HS-5 (cell line): ENCODE measurements around the gene MAP7.
A peak's percentile ranks its signal among the peaks of the same experiment; 100 is the strongest.
"Not testable (repeated sequence)": the region's sequence is repeated elsewhere in the genome, so short reads cannot be mapped to it uniquely, and the experiment has no call there.

Experiments
- DNase-seq: peaks from one replicate; pipeline ENCODE4 v3.0.0-alpha.2; 2012; ENCODE audit warnings: low read depth

The MAP7 gene

DNA sequence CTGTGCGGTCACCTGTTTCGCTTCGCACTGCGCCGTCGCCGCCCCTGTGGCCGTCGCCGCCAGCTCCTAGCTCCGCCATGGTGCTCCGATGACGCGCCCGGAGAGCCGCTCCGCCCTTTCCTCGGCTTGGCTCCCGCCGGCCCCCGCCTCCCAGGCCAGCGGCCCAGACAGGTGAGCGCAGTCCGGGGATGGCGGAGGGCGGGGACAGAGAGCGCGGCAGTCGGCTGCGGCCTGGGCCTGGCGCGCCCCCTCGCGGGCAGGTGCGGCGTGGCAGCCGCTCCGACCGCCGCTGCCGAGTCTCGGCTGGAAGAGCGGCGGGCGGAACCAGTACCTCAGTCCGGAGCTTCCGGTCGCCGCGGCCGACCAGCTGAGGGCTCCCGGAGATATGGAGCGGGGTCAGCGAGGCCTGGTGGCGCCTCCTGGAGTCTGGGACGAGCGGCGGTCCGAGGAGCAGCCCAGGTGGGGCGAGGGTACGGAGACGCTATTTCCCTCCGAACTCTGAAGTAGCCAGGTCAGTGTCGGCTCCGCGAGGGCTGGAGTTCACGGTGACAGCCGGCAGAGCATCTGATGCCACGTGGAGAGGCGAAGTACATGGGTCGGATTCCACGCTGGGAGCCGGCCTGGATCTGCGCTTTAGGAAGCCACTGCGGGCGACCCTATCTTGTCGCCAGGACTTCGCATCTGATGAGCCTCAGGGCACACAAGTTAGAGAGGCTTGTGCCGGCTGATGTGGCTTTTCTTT, at the start of gene MAP7:
MAP7 (minus strand) TSS at position 93 of the 742 bp plus-strand sequence; CDS start at position 79, 14 bp downstream.
- DNase-seq = no peak

DNA sequence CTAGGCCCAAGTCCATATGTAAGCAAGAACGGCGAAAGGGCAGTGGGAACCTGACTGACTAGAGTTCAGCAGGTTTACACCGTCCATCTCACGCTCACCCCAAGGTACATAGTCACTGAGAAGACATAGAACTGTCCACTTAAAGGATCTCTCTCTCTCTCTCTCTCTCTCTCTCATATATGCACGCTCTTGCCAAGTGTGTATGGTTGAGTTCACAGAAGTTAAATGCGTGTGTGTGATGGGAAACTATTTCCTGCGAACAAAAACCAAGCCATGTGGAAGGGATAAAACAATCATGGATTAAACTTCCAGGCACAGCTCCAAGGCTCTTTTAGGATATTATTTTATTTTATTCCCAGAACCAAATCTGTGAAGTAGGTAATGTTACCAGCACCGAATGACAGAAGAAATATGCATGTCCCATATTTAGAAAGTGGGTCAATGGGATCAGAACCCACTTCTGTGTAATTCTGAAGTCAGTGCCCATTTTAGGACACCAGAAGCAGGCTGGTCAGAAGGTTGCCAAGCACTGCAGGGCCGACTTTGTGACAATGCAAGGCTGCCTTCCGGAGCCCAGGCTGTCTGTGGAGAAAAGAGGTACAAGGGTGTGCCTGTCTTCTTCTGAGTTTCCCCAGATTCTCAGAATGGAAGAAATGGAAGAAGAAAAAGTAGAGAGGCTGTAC, 49.2 kb upstream of the MAP7 start:
- no peak for DNase-seq

DNA sequence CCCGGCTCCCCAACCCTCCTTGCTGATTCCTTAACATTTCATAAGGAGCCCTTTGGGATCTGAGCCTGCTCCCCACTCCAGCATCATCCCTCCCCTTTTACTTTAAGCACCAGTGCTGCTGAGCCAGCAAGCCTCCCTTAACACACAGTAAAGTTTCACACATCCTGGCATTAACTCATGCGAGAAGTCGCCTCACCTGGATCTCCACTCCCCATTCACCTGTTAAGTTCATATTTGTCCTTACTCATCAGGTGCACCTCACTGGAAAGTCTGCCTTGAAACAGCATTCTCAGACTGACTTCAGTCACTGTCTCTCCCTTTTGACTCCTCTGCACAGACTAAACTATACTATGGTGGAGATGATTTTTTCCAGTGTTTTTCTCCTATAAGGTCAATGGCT, 47.8 kb upstream of the MAP7 start:
- DNase-seq = no peak

DNA sequence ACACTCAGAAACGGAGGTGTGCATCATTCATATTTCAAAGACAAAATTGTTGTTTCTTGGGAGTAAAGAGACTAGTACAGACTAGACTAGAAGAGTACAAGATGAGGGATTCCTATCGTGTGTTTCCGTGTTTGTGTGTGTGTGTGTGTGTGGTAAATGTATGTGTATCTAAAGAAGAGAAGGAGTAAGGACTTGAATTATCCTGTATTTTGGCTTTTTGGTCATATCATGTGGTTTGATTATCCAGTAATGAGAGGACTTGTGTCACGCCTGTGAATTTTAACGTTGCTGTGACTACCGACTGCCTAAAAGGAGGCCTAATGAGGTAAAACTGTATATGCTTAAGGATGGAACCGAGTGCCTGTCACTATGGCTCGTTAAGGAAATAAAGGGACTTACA, 44.4 kb upstream of the MAP7 start:
- no peak for DNase-seq

DNA sequence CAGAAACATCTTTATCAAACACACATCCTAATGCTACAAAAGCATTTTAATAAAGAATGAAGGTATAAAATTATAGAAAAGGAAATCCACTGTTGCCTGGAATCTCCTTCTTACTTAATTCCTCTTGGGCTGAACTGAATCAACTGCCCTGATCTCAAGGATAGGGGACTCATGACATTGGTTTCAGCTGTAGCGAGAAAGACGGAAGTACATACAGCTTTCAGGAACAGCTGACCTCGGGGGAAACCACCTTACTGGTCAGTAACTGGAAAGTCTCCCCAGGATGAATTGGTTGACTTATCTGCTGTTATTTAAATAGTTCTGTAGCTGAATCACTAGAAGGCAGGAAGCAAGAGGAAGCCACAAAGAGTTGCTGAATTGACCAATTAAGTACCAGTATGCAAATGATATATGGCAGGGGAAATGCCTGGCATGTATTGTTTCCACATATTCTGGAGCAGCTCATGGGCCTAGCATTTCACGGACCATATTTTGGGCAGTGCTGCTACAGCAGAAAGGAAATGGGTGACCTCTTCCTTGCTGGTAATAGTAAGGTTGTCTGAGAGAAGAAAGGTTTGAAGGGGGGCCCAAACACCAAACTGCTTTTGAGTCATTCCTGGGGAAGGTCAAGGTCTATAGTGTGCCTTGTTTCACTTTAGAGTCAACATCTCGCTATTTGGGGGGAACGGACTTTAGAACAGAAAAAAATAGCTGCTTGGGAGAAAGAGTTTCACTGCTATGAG, 43.7 kb upstream of the MAP7 start:
- DNase-seq = peak; percentile 97

DNA sequence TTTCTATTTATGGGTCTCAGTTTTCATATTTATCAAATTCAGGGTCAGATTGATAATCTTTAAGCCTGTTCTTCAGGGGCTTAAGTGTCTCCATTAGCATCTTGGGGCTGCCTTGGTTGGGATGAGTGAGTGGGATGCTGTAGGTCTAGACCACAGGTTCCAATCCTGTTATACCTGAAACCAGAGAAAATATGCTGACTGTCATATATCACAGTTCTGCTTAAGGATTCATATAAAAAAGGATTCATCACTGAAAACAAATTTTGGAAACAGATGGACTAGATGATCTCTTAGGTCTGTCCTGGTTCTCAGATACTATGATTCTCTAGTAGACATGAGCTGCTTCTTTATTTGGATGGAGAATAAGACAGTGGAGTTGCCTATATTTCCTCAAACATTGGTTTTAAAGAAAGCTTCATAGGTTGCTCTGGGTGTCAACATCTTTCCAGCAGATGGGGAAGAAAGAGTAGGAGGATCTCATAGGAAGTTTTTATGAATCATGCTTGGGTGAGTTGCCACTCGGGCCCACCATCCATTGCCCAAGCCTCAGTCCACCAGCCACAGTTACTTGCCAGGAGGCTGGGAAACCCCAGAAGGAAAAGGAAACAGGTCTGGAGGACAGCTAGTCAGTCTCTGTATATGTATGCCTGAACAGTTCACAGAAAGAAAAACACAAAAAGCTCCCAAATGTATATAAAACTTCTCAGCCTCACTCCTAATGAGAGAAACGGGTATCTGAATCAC, 42.9 kb upstream of the MAP7 start:
- DNase-seq = no peak

DNA sequence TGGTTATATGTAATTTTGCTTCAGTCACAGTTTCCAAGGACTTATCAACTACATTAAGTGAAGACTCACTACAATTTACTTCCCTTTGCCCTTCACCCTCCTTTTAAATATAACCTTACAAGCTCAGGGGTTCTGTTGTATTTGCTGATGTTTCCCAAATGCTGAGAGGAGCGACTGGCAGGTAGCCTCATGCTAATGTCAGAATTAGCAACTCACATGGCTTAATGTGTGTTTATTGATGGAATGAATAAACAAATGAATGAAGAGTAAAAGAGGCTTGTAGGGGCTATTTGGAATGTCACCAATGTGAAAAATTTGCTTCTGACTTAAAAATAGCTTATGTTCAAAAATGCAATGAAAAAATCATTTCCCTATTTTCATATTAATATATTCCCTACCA, 41.4 kb upstream of the MAP7 start:
- DNase-seq = no peak

DNA sequence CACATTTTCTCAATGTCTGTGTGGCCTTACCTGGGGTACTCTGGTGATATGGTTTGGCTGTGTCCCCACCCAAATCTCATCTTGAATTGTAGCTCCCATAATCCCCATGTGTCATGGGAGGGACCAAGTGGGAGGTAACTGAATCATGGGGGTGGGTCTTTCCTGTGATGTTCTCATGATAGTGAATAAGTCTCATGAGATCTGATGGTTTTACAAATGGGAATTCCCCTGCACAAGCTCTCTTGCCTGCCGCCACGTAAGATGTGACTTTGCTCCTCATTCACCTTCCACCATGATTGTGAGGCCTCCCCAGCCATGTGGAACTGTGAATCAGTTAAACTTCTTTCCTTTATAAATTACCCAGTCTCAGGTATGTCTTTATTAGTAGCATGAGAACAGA, 40.6 kb upstream of the MAP7 start:
- DNase-seq = not testable (repeated sequence)

DNA sequence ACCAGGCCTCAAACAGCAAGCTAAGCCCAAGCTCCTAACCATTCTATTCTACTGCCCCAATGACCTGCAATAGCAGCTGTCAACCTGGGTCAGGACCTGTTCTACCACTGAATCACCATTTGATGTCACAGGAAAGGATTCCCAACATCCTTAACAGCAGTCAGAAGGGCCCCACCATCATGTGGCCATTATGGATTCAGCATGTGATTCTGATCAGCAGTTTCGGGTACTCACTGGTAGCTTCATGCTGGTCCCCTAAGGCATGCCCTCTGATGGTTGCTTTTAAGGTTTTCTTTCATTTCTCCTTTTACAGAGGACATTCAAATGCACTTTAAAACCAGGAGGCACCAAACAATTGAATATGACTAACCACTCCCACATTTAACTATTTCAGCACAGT, 37.3 kb upstream of the MAP7 start:
- no peak for DNase-seq

DNA sequence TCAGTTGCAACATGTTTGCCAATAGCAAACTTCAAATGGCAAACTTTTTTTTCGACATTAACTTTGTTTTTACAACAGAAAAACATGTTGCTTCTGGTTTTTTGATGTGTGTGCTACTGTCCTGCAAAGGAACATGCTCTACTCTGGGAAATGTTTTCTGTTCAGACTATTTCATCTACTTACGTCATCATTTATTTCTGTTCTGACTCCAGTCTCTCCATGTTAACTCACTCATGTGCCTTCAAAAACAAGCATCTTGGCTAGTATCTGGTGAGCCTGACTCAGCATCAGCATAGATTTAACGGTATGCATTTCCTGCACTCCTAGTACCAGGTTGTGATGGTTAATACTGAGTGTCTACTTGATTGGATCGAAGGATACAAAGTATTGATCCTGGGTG, 36.1 kb upstream of the MAP7 start:
- DNase-seq = peak; percentile 78

DNA sequence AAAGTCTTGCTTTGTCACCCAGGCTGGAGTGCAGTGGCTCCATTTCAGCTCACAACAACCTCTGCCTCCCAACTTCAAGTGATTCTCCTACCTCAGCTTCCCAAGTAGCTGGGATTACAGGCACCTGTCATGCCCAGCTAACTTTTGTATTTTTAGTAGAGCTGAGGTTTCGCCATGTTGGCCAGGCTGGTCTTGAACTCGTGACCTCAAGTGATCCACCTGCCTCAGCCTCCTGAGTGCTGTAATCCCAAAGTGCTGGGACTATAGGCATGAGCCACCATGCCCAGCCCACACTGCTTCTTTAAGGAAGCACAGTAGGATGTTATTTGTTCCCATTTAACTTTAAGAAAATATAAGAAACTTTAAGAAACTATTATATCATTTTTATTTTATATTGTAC, 35.3 kb upstream of the MAP7 start:
- not testable (repeated sequence) for DNase-seq

DNA sequence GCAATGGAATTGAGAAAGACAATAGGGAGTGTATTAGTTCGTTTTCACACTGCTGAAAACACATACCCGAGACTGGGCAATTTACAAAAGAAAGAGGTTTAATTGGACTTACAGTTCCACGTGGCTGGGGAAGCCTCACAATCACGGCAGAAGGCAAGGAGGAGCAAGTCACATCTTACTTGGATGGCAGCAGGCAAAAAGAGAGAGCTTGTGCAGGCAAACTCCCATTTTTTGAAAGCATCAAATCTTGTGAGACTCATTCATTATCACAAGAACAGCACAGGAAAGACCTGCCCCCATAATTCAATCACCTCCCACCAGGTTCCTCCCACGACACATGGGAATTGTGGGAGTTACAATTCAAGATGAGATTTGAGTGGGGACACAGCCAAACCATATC, 34.1 kb upstream of the MAP7 start:
- DNase-seq = not testable (repeated sequence)

DNA sequence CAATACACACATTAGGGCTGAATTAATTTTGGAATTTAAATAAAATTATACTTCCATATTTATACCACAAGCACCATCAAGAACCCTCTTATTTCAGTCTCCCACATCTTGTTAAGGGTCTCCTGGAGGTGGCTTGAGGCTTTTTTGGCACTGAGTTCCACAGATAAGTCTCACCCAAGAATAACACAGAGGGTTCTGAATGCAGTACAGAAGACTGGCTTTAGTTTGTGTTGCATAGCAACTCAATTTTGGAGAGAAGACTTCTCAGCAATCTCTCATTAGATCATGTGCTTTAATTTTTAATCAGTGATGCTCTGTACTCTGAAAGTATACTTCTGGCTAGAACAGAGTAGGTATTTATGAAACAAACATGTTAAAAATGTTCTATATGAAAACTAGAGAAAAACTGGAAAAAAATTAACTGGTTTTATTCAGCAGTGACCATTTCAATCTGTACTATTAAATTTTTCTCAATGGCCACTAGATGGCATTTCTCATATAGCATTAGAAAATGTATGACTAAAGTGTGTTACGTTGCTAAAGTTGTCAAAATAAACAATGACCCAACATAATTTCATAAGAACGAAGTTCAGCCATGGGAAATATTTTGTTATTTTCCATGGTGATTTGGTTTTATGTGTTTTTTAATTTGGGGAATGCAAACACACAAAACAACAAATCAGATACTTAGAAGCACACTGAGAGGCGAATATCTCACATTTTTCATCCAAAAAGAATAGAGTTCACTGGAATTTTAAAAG, 32.7 kb upstream of the MAP7 start:
- DNase-seq = peak; percentile 42

DNA sequence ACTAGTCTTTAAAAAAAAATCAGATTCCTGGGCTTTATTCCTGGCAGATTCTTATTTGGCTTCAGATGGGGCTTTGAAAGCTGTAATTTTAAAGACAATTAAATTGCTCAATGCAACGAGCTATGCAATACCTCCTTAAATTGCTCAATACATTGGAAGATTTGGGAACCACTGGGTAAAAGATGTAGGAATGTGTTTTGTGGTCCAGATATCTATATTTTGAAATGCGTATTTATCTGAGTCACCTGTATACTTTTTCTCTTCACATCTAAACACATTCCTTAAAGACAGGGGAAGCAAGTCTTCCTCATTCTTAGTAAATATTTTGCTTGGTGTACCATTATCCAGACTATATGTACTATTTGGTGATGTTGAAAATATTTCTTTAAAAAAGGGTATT, 29.6 kb upstream of the MAP7 start:
- no peak for DNase-seq

DNA sequence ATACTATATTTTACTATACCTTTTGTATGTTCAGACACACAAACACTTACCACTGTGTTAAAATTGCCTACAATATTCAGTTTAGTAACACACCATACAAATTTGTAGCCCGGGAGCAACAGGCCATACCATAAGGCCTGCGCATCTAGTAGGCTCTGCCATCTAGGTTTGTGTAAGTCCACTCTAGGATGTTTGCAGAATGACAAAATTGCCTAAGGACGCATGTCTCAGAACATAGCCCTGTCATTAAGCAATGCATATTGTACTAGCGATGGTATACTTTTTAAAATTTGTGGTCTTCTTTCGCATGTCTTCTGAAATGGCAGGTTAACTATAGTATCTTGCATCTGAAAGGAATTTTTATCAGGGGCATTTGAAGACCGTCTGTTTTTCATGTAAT, 26.6 kb upstream of the MAP7 start:
- no peak for DNase-seq

DNA sequence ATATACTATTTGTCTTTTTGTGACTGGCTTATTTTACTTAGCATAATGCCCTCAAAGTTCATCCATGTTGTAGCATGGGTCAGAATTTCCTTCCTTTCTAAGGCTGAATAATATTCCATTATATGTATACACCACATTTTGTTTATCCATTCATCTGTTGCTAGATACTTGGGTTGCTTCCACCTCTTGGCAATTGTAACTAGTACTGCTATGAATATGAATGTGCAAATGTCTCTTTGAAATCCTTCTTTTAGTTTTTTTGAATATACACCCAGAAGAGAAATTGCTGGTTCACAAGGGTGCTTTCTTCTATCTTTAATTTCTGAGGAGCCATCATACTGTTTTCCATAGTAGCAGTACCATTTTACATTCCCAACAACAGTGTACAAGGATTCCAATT, 21.3 kb upstream of the MAP7 start:
- no peak for DNase-seq

DNA sequence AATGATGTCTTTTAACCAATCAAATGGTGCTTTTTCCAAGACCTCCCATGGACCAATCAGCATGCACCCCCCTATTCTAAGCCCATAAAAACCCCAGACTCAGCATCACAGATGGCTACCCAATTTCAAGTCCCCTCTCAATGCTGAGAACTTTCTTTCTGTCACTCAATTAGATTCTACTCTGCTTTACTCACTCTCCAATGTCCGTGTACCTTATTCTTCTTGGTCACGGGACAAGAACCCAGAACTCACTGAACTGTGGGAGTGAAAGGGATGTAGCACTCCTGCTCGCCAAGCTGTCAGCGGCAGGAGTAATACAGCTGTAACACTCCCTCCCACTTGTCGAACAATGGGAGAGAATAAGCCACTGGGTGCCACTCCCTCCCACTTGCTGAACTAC, 20.8 kb upstream of the MAP7 start:
- DNase-seq = no peak

DNA sequence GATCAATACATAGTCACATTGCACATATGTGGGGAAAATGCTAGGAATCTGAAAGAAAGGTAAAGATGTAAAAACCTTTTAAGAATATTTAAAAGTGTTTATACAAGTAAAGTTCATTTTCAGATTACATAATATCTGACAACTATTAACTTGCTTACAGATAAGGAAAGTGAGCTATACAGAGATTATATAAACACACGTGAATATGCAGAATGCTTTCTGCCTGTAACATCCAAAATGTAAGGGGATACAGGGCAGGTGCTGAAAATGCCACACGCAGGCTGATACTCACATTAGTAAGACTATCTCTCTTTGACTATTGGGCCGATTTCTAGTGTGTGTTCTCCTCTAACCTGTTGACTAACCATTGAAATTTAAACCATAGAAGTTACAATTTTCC, 17.9 kb upstream of the MAP7 start:
- no peak for DNase-seq

DNA sequence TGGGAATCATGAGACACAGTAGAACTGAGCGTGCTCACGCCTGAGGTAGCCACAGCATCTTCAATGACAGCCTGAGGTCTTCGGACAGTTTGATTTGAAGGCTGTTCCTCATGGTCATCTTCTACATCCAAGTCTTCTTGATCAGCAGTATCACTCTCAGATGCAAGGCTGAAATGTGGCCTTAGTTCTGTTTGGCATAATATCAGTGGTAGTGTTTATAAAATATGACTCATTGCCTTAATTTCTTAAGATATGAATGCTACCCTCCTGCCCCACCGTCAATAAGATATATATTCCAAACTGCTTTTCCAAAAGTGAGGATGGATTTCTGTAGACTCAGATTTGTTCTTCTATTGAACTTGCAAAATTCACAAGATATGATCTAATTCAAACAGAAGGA, 17.5 kb upstream of the MAP7 start:
- no peak for DNase-seq

DNA sequence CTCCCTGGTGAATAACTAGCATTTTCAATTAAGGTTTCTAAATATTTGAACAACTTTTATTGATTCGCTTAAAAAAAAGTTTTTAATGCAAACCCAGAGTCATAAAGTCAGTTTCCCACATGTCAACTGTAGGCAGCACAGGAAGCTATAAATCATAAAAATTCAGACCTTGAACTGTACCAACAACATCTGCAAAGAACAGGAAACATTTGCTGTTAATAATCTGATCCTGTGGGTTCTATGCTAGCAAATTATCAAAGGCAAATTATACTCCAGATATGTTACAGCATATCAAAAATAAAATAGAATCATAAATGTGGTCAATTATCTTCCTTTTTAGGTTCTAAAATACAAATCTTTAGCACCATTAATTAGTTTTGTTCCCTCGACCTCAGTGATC, 16.6 kb upstream of the MAP7 start:
- no peak for DNase-seq

DNA sequence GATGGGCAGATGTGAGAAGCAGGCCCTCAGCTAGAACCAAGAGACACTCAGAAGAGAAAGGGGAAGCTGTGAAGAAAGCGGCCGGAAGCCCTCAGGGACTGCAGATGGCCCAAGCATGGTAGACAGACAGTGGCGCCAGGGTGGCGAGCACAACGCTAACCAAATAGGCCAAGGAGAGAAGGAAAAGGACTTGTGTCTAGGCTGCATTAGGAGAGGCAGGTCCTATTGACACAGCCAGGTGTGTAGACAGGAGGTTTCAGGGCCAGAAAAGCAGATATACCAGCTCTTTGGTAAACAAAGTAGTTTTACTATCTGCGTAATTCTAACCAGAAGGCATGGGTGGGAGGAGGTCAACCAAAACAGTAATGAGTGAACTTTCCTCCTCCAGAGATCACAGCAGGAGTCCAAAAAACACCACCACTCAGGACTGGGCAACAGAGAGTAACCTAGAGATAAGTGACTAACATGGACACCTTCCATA, 15.8 kb upstream of the MAP7 start:
- DNase-seq = no peak

DNA sequence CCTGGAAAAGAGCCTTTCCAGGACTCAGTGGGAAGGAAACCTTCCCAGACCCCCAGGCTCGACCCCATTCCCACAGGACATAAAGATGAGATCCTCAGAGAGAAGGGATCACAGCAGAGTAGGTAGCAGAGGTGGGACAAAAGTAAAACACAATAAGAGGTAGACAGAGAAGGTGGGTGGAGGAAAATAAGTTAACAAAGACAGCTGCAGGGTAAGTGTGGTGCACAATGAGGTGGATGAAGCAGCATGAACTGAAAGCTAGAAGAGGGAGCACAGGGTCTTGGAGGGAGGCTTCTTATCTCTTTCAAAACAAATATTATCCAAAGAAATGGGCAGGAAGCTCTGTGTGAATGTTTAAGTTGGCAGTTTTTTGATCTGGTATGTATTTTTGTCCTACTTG, 14.0 kb upstream of the MAP7 start:
- no peak for DNase-seq
